GM12872 (cell line): ENCODE results near the gene DCX.

Experiments used
- TF ChIP-seq, protein P1 (sequence below): IDR thresholded peaks from 3 replicates; pipeline ENCODE4 v1.5.1; 2011; ENCODE audit warnings: low read depth, mild to moderate bottlenecking, low read length, moderate library complexity; ENCODE audit not compliant: insufficient read depth

Gene DCX

DNA sequence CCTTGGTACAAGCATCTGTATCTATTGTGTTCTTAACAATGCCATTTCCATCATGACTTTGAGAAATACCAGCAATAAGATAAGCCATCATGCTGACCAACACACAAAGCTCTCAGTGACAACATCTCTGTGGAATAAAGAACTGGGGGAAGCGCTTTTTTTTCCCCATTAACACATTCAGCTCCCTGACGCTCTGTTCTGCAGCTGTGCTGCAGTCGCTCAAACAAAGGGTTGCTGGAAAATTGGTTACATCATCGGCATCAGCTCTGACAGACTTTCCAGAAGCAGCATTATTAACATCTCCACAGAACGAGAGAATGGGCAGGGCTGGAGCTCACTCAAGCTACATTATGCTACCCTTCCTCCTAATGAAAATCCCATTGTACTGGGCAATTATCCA, 39.9 kb downstream of the DCX start:
- TF ChIP-seq, protein P1, sequence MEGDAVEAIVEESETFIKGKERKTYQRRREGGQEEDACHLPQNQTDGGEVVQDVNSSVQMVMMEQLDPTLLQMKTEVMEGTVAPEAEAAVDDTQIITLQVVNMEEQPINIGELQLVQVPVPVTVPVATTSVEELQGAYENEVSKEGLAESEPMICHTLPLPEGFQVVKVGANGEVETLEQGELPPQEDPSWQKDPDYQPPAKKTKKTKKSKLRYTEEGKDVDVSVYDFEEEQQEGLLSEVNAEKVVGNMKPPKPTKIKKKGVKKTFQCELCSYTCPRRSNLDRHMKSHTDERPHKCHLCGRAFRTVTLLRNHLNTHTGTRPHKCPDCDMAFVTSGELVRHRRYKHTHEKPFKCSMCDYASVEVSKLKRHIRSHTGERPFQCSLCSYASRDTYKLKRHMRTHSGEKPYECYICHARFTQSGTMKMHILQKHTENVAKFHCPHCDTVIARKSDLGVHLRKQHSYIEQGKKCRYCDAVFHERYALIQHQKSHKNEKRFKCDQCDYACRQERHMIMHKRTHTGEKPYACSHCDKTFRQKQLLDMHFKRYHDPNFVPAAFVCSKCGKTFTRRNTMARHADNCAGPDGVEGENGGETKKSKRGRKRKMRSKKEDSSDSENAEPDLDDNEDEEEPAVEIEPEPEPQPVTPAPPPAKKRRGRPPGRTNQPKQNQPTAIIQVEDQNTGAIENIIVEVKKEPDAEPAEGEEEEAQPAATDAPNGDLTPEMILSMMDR = no peak

DNA sequence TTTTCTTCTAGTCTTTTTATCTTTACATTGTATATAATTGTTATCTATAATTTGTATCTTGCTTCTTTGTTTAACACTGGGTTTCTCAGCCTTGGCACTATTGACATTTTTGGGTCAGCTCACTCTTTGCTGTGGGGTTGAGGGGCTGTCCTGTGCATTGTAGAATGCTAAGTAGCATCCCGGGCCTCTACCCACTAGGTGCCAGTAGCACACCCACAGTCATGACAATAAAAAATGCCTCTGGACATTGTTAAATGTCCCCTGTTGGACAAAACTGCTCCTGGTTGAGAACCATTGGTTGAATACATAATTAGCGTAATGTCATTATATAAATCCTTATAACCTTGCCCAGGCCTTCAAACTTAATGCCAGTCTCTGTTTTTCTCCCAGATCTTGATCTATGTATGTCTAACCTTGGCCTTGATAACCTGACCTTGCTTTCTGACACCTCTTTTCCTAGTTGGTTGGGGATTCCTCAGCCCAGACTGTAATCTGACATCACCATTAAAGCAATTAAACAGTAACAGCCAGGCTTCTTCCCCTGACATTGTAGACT, 46.1 kb downstream of the DCX start:
- TF ChIP-seq, protein P1 = no peak

DNA sequence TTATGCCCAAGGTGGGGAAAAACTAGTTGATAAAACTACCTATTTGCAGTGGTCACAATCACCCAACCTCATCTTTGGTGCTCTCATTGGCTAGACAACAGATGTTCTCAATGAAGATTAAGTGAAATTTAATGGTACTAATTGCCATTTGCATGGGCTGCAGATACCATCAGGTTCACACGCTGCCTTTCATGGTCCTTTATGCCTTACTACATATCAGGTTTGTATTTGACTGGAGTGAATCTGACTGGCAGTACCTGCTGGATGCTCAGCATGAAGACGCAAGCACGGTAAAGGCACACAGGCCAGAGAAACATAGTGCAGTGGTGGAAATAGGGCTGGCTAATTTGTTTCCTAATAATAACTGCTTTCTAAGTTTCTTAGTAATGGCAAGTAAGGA, 48.3 kb downstream of the DCX start:
- TF ChIP-seq, protein P1 = no peak

DNA sequence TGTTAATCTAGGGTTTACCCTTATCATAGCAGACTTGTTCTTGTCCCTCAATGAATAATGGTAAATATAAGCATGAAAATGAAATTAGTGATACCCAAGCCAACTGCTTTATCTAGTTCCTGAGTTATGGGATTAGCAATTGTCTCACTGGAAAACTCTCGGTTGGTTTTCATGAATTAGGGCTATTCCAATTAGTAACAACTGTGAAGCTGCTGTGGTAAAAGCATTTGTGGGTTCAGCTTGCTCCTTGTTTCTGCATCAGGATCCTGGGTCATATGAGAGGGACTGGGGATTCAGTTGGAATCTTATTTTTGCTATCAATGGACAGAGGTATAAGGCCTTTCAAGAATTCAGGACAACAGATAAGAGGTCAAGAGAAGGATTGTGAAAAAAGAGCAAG, 50.2 kb downstream of the DCX start:
- TF ChIP-seq, protein P1 = no peak

DNA sequence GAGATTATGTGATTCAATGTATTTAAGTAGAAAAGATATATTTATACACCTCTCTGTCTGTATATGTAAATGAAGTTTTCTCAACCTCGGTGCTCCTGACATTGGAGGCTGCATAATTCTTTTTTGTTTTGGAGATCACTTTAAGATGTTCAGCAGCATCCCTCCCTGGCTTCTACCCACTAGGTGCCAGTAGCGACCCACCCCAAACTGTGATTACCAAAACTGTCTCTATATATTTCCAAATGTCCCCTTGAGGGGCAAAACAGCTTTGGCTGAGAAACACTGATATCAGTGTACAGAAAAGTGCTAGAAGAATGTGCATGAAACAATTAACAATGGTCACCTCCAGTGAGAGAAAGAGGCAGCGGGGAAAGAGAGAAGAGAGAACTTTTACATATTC, 51.2 kb downstream of the DCX start:
- TF ChIP-seq, protein P1 = no peak

DNA sequence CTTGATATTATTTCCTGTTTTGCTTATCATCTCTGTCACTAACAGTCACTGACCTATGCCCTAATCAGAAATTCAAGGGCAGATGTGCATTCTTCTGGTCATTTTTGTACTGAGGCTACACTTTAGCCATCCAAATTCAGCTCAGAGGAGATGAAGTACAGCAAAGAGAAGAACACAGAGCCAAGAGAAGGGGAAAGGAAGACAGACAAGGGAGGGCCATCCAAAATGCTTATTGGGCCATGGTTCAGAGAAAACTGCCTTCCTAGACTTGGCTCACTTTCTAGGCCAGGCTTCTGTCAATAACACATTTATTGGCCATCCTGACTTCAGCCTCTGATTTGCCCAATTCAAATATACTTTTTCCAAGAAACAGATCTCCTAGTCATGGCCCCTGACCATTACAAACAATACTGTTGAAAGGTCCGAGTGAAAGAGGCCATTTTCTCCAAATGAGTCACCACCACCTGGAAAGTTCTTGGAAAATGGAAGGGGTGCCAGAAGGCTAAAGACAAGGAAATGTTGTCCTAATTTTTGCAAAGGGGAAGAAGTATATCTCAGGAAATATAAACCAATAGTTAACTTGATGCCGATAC, 56.4 kb downstream of the DCX start:
- TF ChIP-seq, protein P1 = no peak

DNA sequence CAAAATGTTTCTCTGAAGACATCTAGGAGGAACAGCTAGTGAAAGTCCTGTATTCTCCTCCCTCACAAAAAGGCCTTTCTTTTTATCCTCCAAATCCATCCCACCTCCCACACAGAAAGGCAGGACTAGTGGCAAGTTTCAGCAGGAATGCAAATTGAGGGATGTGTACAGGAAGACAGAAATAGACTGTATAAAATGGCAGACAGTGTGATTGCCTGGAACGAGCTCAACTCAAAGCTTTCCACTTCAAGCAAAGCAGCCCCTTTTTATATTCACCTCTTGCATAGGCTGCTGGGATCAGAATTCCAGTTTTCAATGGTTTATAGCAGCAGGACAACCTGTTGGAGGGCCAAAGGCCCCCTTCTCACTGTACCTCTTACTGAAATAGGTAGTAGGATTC, 57.5 kb downstream of the DCX start:
- TF ChIP-seq, protein P1 = no peak

DNA sequence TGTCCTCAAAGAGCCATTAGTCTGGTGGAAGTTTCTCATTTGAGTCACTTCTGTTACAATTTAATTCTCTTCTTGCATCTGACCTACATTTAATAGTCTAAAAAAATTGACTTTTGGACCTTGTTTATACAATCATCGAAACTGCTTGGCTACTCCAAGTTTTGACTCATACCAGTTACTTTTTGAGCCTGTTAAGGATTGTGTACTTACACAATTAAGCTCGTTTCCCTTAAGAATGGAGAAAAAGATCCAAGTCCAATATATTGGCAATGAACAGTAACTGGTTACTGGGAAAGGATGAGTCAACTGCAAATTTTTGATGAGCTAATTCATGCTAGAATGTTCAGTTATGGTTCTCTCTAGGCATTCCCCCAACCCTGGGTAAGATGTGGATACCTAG, 58.2 kb downstream of the DCX start:
- TF ChIP-seq, protein P1 = no peak
